ENCODE data around the gene AKR7A3. TPM values are rescaled to one million over a fixed set of nuclear protein-coding genes. Genes with fewer than 3 reads are reported as not detected.
"Not testable (repeated sequence)": the region's sequence is repeated elsewhere in the genome, so short reads cannot be mapped to it uniquely, and the experiment has no call there.

AKR7A3 gene
- 0.19 and 0.46 TPM in 2 replicates for polyA plus RNA-seq (2011; rRNA removed)
- polyA minus RNA-seq (2011; rRNA and poly(A)+ RNA removed) = 0.60 TPM in 1 of 2 replicates, not detected in the other

- H3K27me3 ChIP-seq (ENCODE audit: control insufficient read depth, insufficient read depth, low read length); CTCF ChIA-PET; DNase-seq (ENCODE audit: low read depth, low spot score); POLR2A ChIA-PET; H3K27ac ChIP-seq (ENCODE audit: low read depth, low read length); H3K9me3 ChIP-seq (ENCODE audit: control insufficient read depth, insufficient read depth, low read length): not testable (repeated sequence)
- H3K4me3 ChIP-seq (ENCODE audit: low read depth, low read length) = peak within 1 kb of the TSS; percentile 43
These were observed at the start of gene AKR7A3 for GRCh38 chr1:19288324-19289241. Gene AKR7A3 (minus strand): TSS chr1:19288770. CDS start chr1:19288709, 61 bp downstream.

- Histone ChIP-seq H3K9me3 (ENCODE audit: control insufficient read depth, insufficient read depth, low read length) (no peaks in the 10 kb centered on the region; the same call in 1 of the 2 replicates), H3K4me3 (ENCODE audit: low read depth, low read length) (no peak overlapping the region), H3K27ac (ENCODE audit: low read depth, low read length) (no peak overlapping the region), H3K27me3 (ENCODE audit: control insufficient read depth, insufficient read depth, low read length) (no peaks in the 10 kb centered on the region)
- TF ChIP-seq CTCF (IDR thresholded peaks at IDR 0.05; ENCODE audit: low read depth, low read length) = 0 out of 2 replicates have a peak, but pooled peaks have one; percentile 12
- CTCF ChIA-PET = interaction anchor here (9.7 kb wide), 1 partner anchor 323 kb away, joined by 45 read pairs; no protein-coding TSS in a partner anchor
- DNase-seq (ENCODE audit: low read depth, low spot score) = no peak
- POLR2A ChIA-PET = no interaction called here
These were observed 49.8 kb upstream of the AKR7A3 start for GRCh38 chr1:19338323-19338762.

- Histone ChIP-seq H3K4me3 (ENCODE audit: low read depth, low read length) (no peak overlapping the region), H3K9me3 (ENCODE audit: control insufficient read depth, insufficient read depth, low read length) (no peaks in the 10 kb centered on the region), H3K27me3 (ENCODE audit: control insufficient read depth, insufficient read depth, low read length) (no peaks in the 10 kb centered on the region), H3K27ac (ENCODE audit: low read depth, low read length) (no peak overlapping the region)
- no peak for DNase-seq (ENCODE audit: low read depth, low spot score)
- ChIA-PET POLR2A (no interaction called here), CTCF (interaction anchor here (1.2 to 9.7 kb wide), 2 partner anchors 317 to 324 kb away, joined by 3 to 45 read pairs; no protein-coding TSS in a partner anchor)
- no peak for TF ChIP-seq CTCF (IDR thresholded peaks at IDR 0.05; ENCODE audit: low read depth, low read length)
These were observed 48.7 kb upstream of the AKR7A3 start for GRCh38 chr1:19337289-19337688.

GRCh38 chr1:19336543-19336942 is 48.0 kb upstream of the AKR7A3 start:
- H3K4me3 ChIP-seq (ENCODE audit: low read depth, low read length) = no peak overlapping the region
- POLR2A ChIA-PET = no interaction called here
- no peaks in the 10 kb centered on the region for H3K9me3 ChIP-seq (ENCODE audit: control insufficient read depth, insufficient read depth, low read length)
- DNase-seq (ENCODE audit: low read depth, low spot score) = no peak
- TF ChIP-seq CTCF (IDR thresholded peaks at IDR 0.05; ENCODE audit: low read depth, low read length) = no peak
- CTCF ChIA-PET = interaction anchor here (1.2 to 9.7 kb wide), 2 partner anchors 317 to 324 kb away, joined by 3 to 45 read pairs; no protein-coding TSS in a partner anchor
- H3K27ac ChIP-seq (ENCODE audit: low read depth, low read length) = no peak overlapping the region
- H3K27me3 ChIP-seq (ENCODE audit: control insufficient read depth, insufficient read depth, low read length) = no peaks in the 10 kb centered on the region

GRCh38 chr1:19333587-19334354 is 45.2 kb upstream of the AKR7A3 start:
- H3K27ac ChIP-seq (ENCODE audit: low read depth, low read length) = no peak overlapping the region
- ChIA-PET POLR2A (no interaction called here), CTCF (no interaction called here)
- DNase-seq (ENCODE audit: low read depth, low spot score) = no peak
- H3K9me3 ChIP-seq (ENCODE audit: control insufficient read depth, insufficient read depth, low read length) = no peaks in the 10 kb centered on the region
- no peaks in the 10 kb centered on the region for H3K27me3 ChIP-seq (ENCODE audit: control insufficient read depth, insufficient read depth, low read length)
- no peak for TF ChIP-seq CTCF (IDR thresholded peaks at IDR 0.05; ENCODE audit: low read depth, low read length)
- H3K4me3 ChIP-seq (ENCODE audit: low read depth, low read length) = no peak overlapping the region

Data from AG04450 (cell line).